Transverse colon (tissue), 4 donors: ENCODE results near the gene RASAL1. TPM values are rescaled to one million over a fixed set of nuclear protein-coding genes. Genes with fewer than 3 reads are reported as not detected.

Experiments used
- DNase-seq: peaks from one replicate; pipeline ENCODE4 v3.0.0-alpha.2; 2019
- H3K27ac ChIP-seq, 4 donors: fragments of 200-600 bp; sonication (generic); 2 replicates each; pipeline ENCODE4 v1.5.1; 2016 to 2018; ENCODE audit warnings: inconsistent platforms in 4 of 4
- H3K27me3 ChIP-seq: fragments of 200-600 bp; sonication (generic); 2 replicates; pipeline ENCODE4 v1.5.1; 2017; ENCODE audit warnings: inconsistent platforms
- H3K36me3 ChIP-seq, 4 donors: fragments of 200-600 bp; sonication (generic); 2 replicates each; pipeline ENCODE4 v1.5.1; 2017 to 2019; ENCODE audit warnings: inconsistent platforms in 4 of 4
- H3K4me1 ChIP-seq, 4 donors: fragments of 200-600 bp; sonication (generic); 2 replicates each; pipeline ENCODE4 v1.5.1; 2017 to 2020; ENCODE audit warnings: inconsistent platforms in 4 of 4
- H3K4me3 ChIP-seq, 4 donors: fragments of 200-600 bp; sonication (generic); 1 replicate in 1 of 4; 2 replicates in 3 of 4; pipeline versions ENCODE4 v1.5.1 to v1.6.1; 2017 to 2019; ENCODE audit warnings: inconsistent platforms in 4 of 4
- H3K9me3 ChIP-seq, 2 donors: fragments of 200-600 bp; sonication (generic); 2 replicates each; pipeline ENCODE4 v1.5.1; 2017 to 2019; ENCODE audit warnings: inconsistent platforms in 2 of 2
- CTCF ChIP-seq, 5 experiments: fragments of 200-600 bp in 3 of 5; fragments of 450-650 bp in 2 of 5; sonication (generic) in 3 of 5; IDR thresholded peaks; 1 replicate in 2 of 5; 2 replicates in 3 of 5; pipeline ENCODE4 v1.5.1; 2016 to 2017; ENCODE audit warnings: antibody characterized with exemption in 5 of 5, inconsistent platforms in 3 of 5, mild to moderate bottlenecking in 2 of 5, moderate library complexity in 1 of 5
- EP300 ChIP-seq: sonication (generic); formaldehyde crosslinking; IDR thresholded peaks from one replicate; pipeline ENCODE4 v1.6.1; 2017; ENCODE audit warnings: antibody characterized with exemption, low read depth
- POLR2A ChIP-seq: fragments of 450-650 bp; IDR thresholded peaks from one replicate; pipeline ENCODE4 v1.6.1; 2016; ENCODE audit warnings: antibody characterized with exemption, mild to moderate bottlenecking, moderate library complexity
- POLR2AphosphoS5 ChIP-seq, 3 donors: sonication (generic); formaldehyde crosslinking; IDR thresholded peaks; one replicate each; pipeline ENCODE4 v1.6.1; 2016; ENCODE audit warnings: antibody characterized with exemption in 3 of 3
- WGBS, 2 donors: methylation state at CpG; one replicate each; pipeline ENCODE4 v1.1.5; 2018; ENCODE audit warnings: low coverage in 1 of 2; 5-methylcytosine and 5-hydroxymethylcytosine counted together
- in situ Hi-C, 4 donors: fragments of 200-750 bp; cut with MboI; loops; one replicate each; pipeline versions ENCODE4 v1.15.0 to v1.15.1; 2017; ENCODE audit warnings: low sequenced_read_pairs in 3 of 4, low pct_ligation_motif_present in 1 of 4, low pct_unique_long_range_greater_than_20kb in 1 of 4
- intact Hi-C: fragments of 100-400 bp; cut with DNase I; formaldehyde crosslinking; loops from one replicate; pipeline ENCODE4 v1.15.1; 2023; ENCODE audit warnings: low total_unique reads
- total RNA-seq, 4 donors: library from RNA; depleted of rRNA; stranded (reverse); fragments of >200 nt; gene quantifications; one replicate each; pipeline ENCODE4 v1.1.0, GENCODE V29; 2016

The RASAL1 gene
- total RNA-seq, 4 donors from 2014 or later: 1.9 to 38.2 (median 4.9) TPM

GRCh38 chr12:113165521-113166450 lies 30.2 kb upstream of the RASAL1 start:
- in situ Hi-C loops (no loop called here), intact Hi-C loops (loop anchor here (10.0 kb wide), 1 partner anchor 111 kb away; the partner anchor contains the start of gene DTX1)
- Histone ChIP-seq H3K9me3 (no peaks in the 10 kb centered on the region), H3K4me1 (no peaks in the 10 kb centered on the region), H3K36me3 (peaks cover 0 to 59% (median 23%) of the 10 kb centered on the region in 4 donors), H3K27me3 (no peaks in the 10 kb centered on the region), H3K4me3 (no peak overlapping the region), H3K27ac (no peak overlapping the region)
- 95% methylated on average over 32 of the region's 32 CpGs; no CpG with 5 or more reads in 1 of the 2 donors for WGBS, 2 donors
- TF ChIP-seq POLR2A: no peak
- TF ChIP-seq POLR2AphosphoS5 (IDR thresholded peaks at IDR 0.05): no peak
- no peak for TF ChIP-seq EP300
- no peak for TF ChIP-seq CTCF (IDR thresholded peaks at IDR 0.05)
- DNase-seq: no peak

GRCh38 chr12:113164014-113164413 lies 28.5 kb upstream of the RASAL1 start:
- Histone ChIP-seq H3K4me1 (no peaks in the 10 kb centered on the region), H3K36me3 (peaks cover 0 to 56% (median 16%) of the 10 kb centered on the region in 4 donors), H3K27ac (no peak overlapping the region), H3K27me3 (no peaks in the 10 kb centered on the region), H3K4me3 (no peak overlapping the region), H3K9me3 (no peaks in the 10 kb centered on the region)
- WGBS, 2 donors: 96 to 100% methylated on average over 6 to 13 of the region's 13 CpGs
- no peak for DNase-seq
- in situ Hi-C loops: no loop called here
- intact Hi-C loops: loop anchor here (10.0 kb wide), 1 partner anchor 109 kb away; the partner anchor contains the start of gene DTX1
- no peak for TF ChIP-seq EP300
- no peak for TF ChIP-seq POLR2A
- no peak for TF ChIP-seq CTCF (IDR thresholded peaks at IDR 0.05)
- no peak for TF ChIP-seq POLR2AphosphoS5 (IDR thresholded peaks at IDR 0.05)

DNA sequence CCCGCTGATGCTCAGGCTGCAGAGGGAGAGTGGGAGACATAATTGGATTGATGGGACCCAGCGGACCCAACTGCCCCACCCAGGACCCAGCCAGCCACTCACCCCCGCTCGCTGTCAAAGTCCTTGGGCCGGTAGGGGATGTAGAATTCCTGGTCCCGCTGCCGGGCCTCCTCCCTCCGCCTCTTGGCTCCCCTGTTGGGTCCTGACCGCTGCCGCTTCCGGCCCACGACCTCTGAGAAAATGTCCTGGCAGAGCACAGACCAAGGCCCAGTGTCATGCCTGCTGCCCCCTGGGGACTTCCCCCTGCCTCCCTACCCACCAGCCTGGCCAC lies 27.4 kb upstream of the RASAL1 start:
- intact Hi-C loops: loop anchor here (10.0 kb wide), 1 partner anchor 108 kb away; the partner anchor contains the start of gene DTX1
- in situ Hi-C loops: no loop called here

More for the DNA sequence above, 27.4 kb upstream of the RASAL1 start:
- Histone ChIP-seq H3K27ac (no peak overlapping the region), H3K4me1 (no peaks in the 10 kb centered on the region), H3K36me3 (peaks cover 0 to 50% (median 16%) of the 10 kb centered on the region in 4 donors), H3K27me3 (no peaks in the 10 kb centered on the region), H3K4me3 (no peak overlapping the region), H3K9me3 (no peaks in the 10 kb centered on the region)
- no peak for DNase-seq
- TF ChIP-seq CTCF (IDR thresholded peaks at IDR 0.05): no peak
- TF ChIP-seq EP300: no peak
- no peak for TF ChIP-seq POLR2AphosphoS5 (IDR thresholded peaks at IDR 0.05)
- TF ChIP-seq POLR2A: no peak
- WGBS, 2 donors: 96% methylated on average over 12 of the region's 12 CpGs; no CpG with 5 or more reads in 1 of the 2 donors
